DOHH2 (cell line): ENCODE data around the gene LRRTM2.

Experiments used
- H3F3A ChIP-seq: fragments of 200-600 bp; sonication (generic), shearing (Covaris generic); 2 replicates; pipeline ENCODE4 v1.6.0; 2016; ENCODE audit warnings: antibody characterized with exemption, mild to moderate bottlenecking; ENCODE audit not compliant: control insufficient read depth, insufficient read depth
- H3K27ac ChIP-seq: fragments of 200-600 bp; sonication (generic); 2 replicates; pipeline ENCODE4 v1.5.1; 2014; ENCODE audit warnings: low read depth, mild to moderate bottlenecking, low read length, moderate library complexity
- H3K27me3 ChIP-seq: fragments of 200-600 bp; sonication (generic); 2 replicates; pipeline ENCODE4 v1.6.1; 2014; ENCODE audit warnings: mild to moderate bottlenecking, low read length, mixed read lengths; ENCODE audit not compliant: control insufficient read depth
- H3K36me3 ChIP-seq: fragments of 200-600 bp; sonication (generic); 2 replicates; pipeline ENCODE4 v1.6.1; 2014; ENCODE audit warnings: mild to moderate bottlenecking, low read length, moderate library complexity, mixed read lengths; ENCODE audit not compliant: control insufficient read depth
- H3K4me1 ChIP-seq: fragments of 200-600 bp; sonication (generic); 2 replicates; pipeline ENCODE4 v1.6.1; 2014; ENCODE audit warnings: mild to moderate bottlenecking, low read length, mixed read lengths; ENCODE audit not compliant: control insufficient read depth
- H3K4me2 ChIP-seq: fragments of 200-600 bp; sonication (generic); 2 replicates; pipeline ENCODE4 v1.6.0; 2014; ENCODE audit warnings: mild to moderate bottlenecking, low read length, moderate library complexity
- H3K4me3 ChIP-seq: fragments of 200-600 bp; sonication (generic); 2 replicates; pipeline ENCODE4 v1.5.1; 2014; ENCODE audit warnings: mild to moderate bottlenecking, low read length, mixed read lengths
- H3K79me2 ChIP-seq: fragments of 200-600 bp; sonication (generic); 2 replicates; pipeline ENCODE4 v1.6.1; 2014; ENCODE audit warnings: mild to moderate bottlenecking, low read length, mixed read lengths; ENCODE audit not compliant: control insufficient read depth
- H3K9me2 ChIP-seq: fragments of 200-600 bp; sonication (generic); replicated peaks from 2 replicates; pipeline ENCODE4 v1.6.1; 2014; ENCODE audit warnings: mild to moderate bottlenecking, low read length, mixed read lengths; ENCODE audit not compliant: control insufficient read depth
- H3K9me3 ChIP-seq: fragments of 200-600 bp; sonication (generic); 2 replicates; pipeline ENCODE4 v1.6.1; 2014; ENCODE audit warnings: antibody characterized with exemption, low read length, mixed read lengths; ENCODE audit not compliant: control insufficient read depth, insufficient read depth
- H4K20me1 ChIP-seq: fragments of 200-600 bp; sonication (generic); 2 replicates; pipeline ENCODE4 v1.6.0; 2014; ENCODE audit warnings: low read depth, mild to moderate bottlenecking, antibody characterized with exemption, low read length, moderate library complexity; ENCODE audit not compliant: control insufficient read depth, insufficient read depth
- CTCF ChIP-seq: fragments of 200-600 bp; sonication (generic); IDR thresholded peaks from one replicate; pipeline ENCODE4 v1.5.1; 2014; ENCODE audit warnings: antibody characterized with exemption, mild to moderate bottlenecking, low read depth, low read length; ENCODE audit not compliant: poor library complexity, severe bottlenecking
- EZH2phosphoT487 ChIP-seq: fragments of 200-600 bp; sonication (generic); IDR thresholded peaks from 2 replicates; pipeline ENCODE4 v1.6.1; 2017; ENCODE audit warnings: borderline replicate concordance, mild to moderate bottlenecking, antibody characterized with exemption, low read length, moderate library complexity, mixed read lengths

Gene LRRTM2

DNA sequence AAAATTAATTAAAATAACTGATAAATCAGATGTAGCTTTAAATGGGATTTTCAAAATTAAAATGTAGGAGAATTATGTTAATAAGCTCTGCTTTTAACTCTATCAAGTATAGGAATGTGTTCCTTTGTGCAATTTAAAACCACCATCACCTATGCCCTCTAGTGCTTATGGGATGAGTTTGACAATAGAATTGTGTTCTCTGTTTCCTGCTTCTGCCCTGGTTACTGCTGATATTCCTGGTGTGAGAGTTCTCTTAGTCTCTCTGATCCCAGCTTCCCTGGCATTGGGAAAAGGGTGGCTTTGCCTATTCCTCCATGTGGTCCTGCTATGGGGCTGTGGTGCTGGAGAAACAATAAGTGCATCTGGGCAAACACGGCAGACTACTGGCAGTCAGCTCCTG is 8.1 kb downstream of the LRRTM2 start:
- H3K79me2 ChIP-seq = no peaks in the 10 kb centered on the region
- no peaks in the 10 kb centered on the region; the same call in 1 of the 2 replicates for H3K9me2 ChIP-seq
- H3F3A ChIP-seq = no peaks in the 10 kb centered on the region
- no peaks in the 10 kb centered on the region for H4K20me1 ChIP-seq
- peaks cover 4% of the 10 kb centered on the region; the same call in 1 of the 2 replicates for H3K27me3 ChIP-seq
- no peak overlapping the region for H3K4me3 ChIP-seq
- H3K36me3 ChIP-seq = no peaks in the 10 kb centered on the region
- H3K27ac ChIP-seq = no peak overlapping the region
- H3K9me3 ChIP-seq = peaks cover 6% of the 10 kb centered on the region; the same call in 1 of the 2 replicates
- TF ChIP-seq CTCF (no peak), EZH2phosphoT487 (no peak)
- no peaks in the 10 kb centered on the region for H3K4me1 ChIP-seq
- no peak overlapping the region for H3K4me2 ChIP-seq

DNA sequence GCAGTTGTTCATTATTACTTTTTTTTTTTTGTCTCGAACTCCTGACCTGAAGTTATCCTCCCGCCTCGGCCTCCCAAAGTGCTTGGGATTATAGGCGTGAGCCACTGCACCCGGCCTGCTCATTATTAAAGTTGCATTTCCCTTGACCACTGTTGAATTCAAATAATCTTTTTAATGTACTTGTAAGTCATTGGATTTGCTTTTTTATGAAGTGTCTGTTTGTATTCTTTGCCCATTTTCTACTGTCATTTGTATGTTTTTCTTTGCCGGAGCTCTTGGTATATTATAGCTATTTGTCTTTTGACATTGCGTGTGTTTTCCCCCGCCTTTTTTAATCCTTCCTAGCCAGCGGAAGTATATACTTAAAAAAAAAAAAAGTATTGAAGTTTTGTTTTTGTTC is 22.0 kb downstream of the LRRTM2 start:
- Histone ChIP-seq H3K4me3 (no peak overlapping the region), H3K4me2 (no peak overlapping the region), H3K9me2 (no peaks in the 10 kb centered on the region), H3K9me3 (no peaks in the 10 kb centered on the region), H3K27me3 (no peaks in the 10 kb centered on the region), H3K79me2 (no peaks in the 10 kb centered on the region), H3K27ac (no peak overlapping the region), H4K20me1 (no peaks in the 10 kb centered on the region), H3K36me3 (no peaks in the 10 kb centered on the region), H3K4me1 (peaks cover 17% of the 10 kb centered on the region), H3F3A (no peaks in the 10 kb centered on the region)
- TF ChIP-seq EZH2phosphoT487 (no peak), CTCF (no peak)

DNA sequence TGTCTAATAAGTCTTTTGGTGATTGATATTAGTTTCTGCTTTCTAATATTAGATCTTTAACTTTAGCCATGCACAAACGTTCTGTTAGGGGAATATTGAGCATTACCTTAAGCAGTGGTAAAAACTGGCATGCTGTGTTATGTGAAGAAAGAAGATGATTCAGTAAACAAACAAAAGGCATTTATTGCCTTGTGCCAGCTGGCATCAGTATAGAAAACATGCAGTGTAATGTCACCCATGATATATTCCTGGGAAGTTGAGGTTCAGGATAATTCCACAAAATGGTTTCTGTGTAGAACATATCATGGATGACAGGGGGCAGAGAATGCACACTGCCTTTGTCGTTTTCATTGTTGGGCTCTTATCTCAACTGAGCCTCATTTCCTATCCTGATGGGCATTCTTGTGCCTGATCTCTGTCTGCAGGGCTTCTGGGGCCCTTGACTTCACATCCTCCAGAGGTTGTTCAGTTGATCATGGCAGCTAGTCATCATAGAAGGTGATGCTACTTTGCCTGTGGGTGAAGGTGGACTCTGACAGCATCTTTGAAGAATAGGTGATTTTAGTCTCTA is 24.2 kb downstream of the LRRTM2 start:
- Histone ChIP-seq H3K27ac (no peak overlapping the region), H3K9me3 (no peaks in the 10 kb centered on the region), H3K4me1 (peaks cover 20% of the 10 kb centered on the region), H3K4me3 (no peak overlapping the region), H3K27me3 (no peaks in the 10 kb centered on the region), H3K4me2 (no peak overlapping the region), H3K36me3 (no peaks in the 10 kb centered on the region), H3F3A (no peaks in the 10 kb centered on the region), H3K9me2 (no peaks in the 10 kb centered on the region), H3K79me2 (no peaks in the 10 kb centered on the region), H4K20me1 (no peaks in the 10 kb centered on the region)
- TF ChIP-seq CTCF (no peak), EZH2phosphoT487 (no peak)
